ENCODE data around the gene CDC42EP5.

DNA sequence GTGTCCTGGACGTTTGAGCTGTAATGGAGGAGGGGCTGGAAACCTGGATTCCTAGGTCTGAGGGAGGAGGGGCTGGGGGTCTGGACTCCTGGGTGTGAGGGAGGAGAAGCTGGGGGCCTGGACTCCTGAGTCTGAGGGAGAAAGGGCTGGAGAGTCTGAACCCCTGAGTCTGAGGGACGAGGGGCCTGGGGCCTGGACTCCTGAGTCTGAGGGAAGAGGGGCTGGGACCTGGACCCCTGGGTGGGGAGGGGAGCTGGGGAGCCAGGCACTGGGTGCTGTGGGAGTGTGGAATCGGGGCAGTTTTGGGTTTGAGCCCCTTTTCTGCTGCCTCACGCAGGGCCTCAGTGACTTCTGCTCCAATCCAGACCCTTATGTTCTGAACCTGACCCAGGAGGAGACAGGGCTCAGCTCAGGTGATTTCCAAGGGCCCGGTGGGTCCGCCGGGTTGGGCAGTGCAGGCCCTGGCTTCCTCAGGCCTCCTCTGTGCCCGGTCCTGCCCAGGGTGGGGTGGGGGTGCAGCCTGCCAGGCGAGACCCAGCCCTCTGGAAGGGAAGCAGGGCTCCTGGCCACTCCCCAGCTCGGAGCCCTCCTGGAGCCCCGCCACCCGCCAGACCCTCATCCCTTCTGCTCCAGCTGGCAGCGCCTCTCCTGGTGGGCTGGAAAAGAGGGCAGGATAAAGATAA, 43.4 kb downstream of the CDC42EP5 start:
- TF ChIP-seq CTCF (IDR thresholded peaks at IDR 0.05): no peak
- no peak for TF ChIP-seq POLR2A (IDR thresholded peaks at IDR 0.05)
